WTC11 (cell line): ENCODE results near the gene KLRF2. TPM values are rescaled to one million over a fixed set of nuclear protein-coding genes. Genes with fewer than 3 reads are reported as not detected.

ENCODE experiments used
- ATAC-seq: fragments of 200-7000 bp; cut with Tn5 transposase; 2 replicates; pipeline ENCODE4 v1.10.0; 2021; ENCODE audit warnings: mild to moderate bottlenecking, moderate library complexity
- CTCF ChIA-PET: fragments of 300-600 bp; sonication (Branson Sonifier 250); formaldehyde crosslinking; loops from one replicate; lab custom pipeline; 2021; ENCODE audit warnings: antibody characterized with exemption; lab: Charles Lee
- POLR2A ChIA-PET: fragments of 350-600 bp; sonication (Branson Sonifier 250); formaldehyde crosslinking; loops from one replicate; lab custom pipeline; 2021; ENCODE audit warnings: antibody characterized with exemption; lab: Charles Lee
- DNase-seq: peaks from one replicate; pipeline ENCODE4 v3.0.0; 2021; ENCODE audit warnings: low spot score
- H3K27ac Mint-ChIP-seq: 2 replicates; pipeline ENCODE4 v1.8.0; 2021; ENCODE audit warnings: mixed read lengths
- H3K27me3 Mint-ChIP-seq: 2 replicates; pipeline ENCODE4 v1.8.0; 2021; ENCODE audit warnings: low read depth, mild to moderate bottlenecking, moderate library complexity, mixed read lengths
- H3K36me3 Mint-ChIP-seq: 2 replicates; pipeline ENCODE4 v1.8.0; 2021; ENCODE audit warnings: mixed read lengths
- H3K4me1 Mint-ChIP-seq: 2 replicates; pipeline ENCODE4 v1.8.0; 2022; ENCODE audit warnings: mixed read lengths
- H3K4me3 Mint-ChIP-seq: 2 replicates; pipeline ENCODE4 v1.8.0; 2021; ENCODE audit warnings: mild to moderate bottlenecking, moderate library complexity, mixed read lengths
- H3K9me3 Mint-ChIP-seq: 2 replicates; pipeline ENCODE4 v1.8.0; 2021; ENCODE audit warnings: mixed read lengths
- ESRRA ChIP-seq: sonication (generic); formaldehyde crosslinking; IDR thresholded peaks from 2 replicates; pipeline ENCODE4 v1.8.1; 2022; ENCODE audit warnings: mild to moderate bottlenecking, missing genetic modification reagents, borderline replicate concordance
- FOXJ3 ChIP-seq: sonication (generic); formaldehyde crosslinking; IDR thresholded peaks from 2 replicates; pipeline ENCODE4 v1.9.0; 2021; ENCODE audit warnings: missing genetic modification reagents, mild to moderate bottlenecking, borderline replicate concordance
- GABPB1 ChIP-seq: sonication (generic); formaldehyde crosslinking; IDR thresholded peaks from 2 replicates; pipeline ENCODE4 v1.8.1; 2023; ENCODE audit warnings: mild to moderate bottlenecking, missing genetic modification reagents
- GRHL2 ChIP-seq: fragments of 250-450 bp; sonication (Bioruptor Pico); IDR thresholded peaks from 2 replicates; pipeline ENCODE4 v1.8.0; 2022; ENCODE audit warnings: mild to moderate bottlenecking, moderate library complexity; ENCODE audit not compliant: insufficient replicate concordance, severe bottlenecking
- MXD4 ChIP-seq: fragments of 250-450 bp; sonication (Bioruptor Pico); IDR thresholded peaks from 2 replicates; pipeline ENCODE4 v1.8.0; 2021; ENCODE audit warnings: mild to moderate bottlenecking, moderate library complexity, borderline replicate concordance
- MYBL2 ChIP-seq: sonication (generic); formaldehyde crosslinking; IDR thresholded peaks from 2 replicates; pipeline ENCODE4 v1.8.1; 2023; ENCODE audit warnings: mild to moderate bottlenecking, moderate library complexity, missing genetic modification reagents
- NR3C1 ChIP-seq: sonication (generic); formaldehyde crosslinking; conservative IDR thresholded peaks from 2 replicates; pipeline ENCODE4 v1.8.1; 2023; ENCODE audit warnings: low read depth, mild to moderate bottlenecking, missing genetic modification reagents
- RORB ChIP-seq: fragments of 250-450 bp; sonication (Bioruptor Pico); IDR thresholded peaks from 2 replicates; pipeline ENCODE4 v1.9.0; 2021; ENCODE audit warnings: mild to moderate bottlenecking
- SOX15 ChIP-seq: fragments of 250-450 bp; sonication (Bioruptor Pico); IDR thresholded peaks from 2 replicates; pipeline ENCODE4 v1.9.0; 2021; ENCODE audit warnings: mild to moderate bottlenecking
- SP1 ChIP-seq: sonication (generic); formaldehyde crosslinking; conservative IDR thresholded peaks from 2 replicates; pipeline ENCODE4 v1.8.1; 2022; ENCODE audit warnings: missing genetic modification reagents
- ZNF317 ChIP-seq: sonication (generic); formaldehyde crosslinking; IDR thresholded peaks from 2 replicates; pipeline ENCODE4 v1.8.1; 2023; ENCODE audit warnings: low read depth, mild to moderate bottlenecking, moderate library complexity, missing genetic modification reagents, borderline replicate concordance
- ZNF416 ChIP-seq: fragments of 250-450 bp; sonication (Bioruptor Pico); IDR thresholded peaks from 2 replicates; pipeline ENCODE4 v1.9.0; 2021; ENCODE audit warnings: mild to moderate bottlenecking, inconsistent platforms
- ZNF423 ChIP-seq: fragments of 250-450 bp; sonication (Bioruptor Pico); IDR thresholded peaks from 2 replicates; pipeline ENCODE4 v2.1.2; 2022; ENCODE audit warnings: mild to moderate bottlenecking, moderate library complexity
- ZNF671 ChIP-seq: fragments of 250-450 bp; sonication (Bioruptor Pico); IDR thresholded peaks from 2 replicates; pipeline ENCODE4 v1.8.0; 2021; ENCODE audit warnings: mild to moderate bottlenecking
- total RNA-seq: library from RNA; stranded (reverse); gene quantifications from 3 replicates; pipeline ENCODE4 v1.2.3, GENCODE V29; 2021
- TF ChIP-seq, protein P1 (sequence below): sonication (generic); formaldehyde crosslinking; IDR thresholded peaks from 2 replicates; pipeline ENCODE4 v1.8.1; 2023; ENCODE audit warnings: mild to moderate bottlenecking, missing genetic modification reagents
- TF ChIP-seq, protein P2 (sequence below): fragments of 250-450 bp; sonication (Bioruptor Pico); IDR thresholded peaks from 2 replicates; pipeline ENCODE4 v1.9.0; 2021; ENCODE audit warnings: mild to moderate bottlenecking, borderline replicate concordance
- TF ChIP-seq, protein P3 (sequence below): sonication (generic); formaldehyde crosslinking; IDR thresholded peaks from 2 replicates; pipeline ENCODE4 v1.8.1; 2022; ENCODE audit warnings: low read depth, mild to moderate bottlenecking, moderate library complexity, missing genetic modification reagents, borderline replicate concordance
- TF ChIP-seq, protein P4 (sequence below): sonication (generic); formaldehyde crosslinking; IDR thresholded peaks from 2 replicates; pipeline ENCODE4 v1.8.1; 2022; ENCODE audit warnings: low read depth, missing genetic modification reagents, borderline replicate concordance
- TF ChIP-seq, protein P5 (sequence below): fragments of 200-600 bp; IDR thresholded peaks from 2 replicates; pipeline ENCODE4 v1.8.0; 2022; ENCODE audit warnings: antibody characterized with exemption
- TF ChIP-seq, protein P6 (sequence below): sonication (generic); formaldehyde crosslinking; IDR thresholded peaks from 2 replicates; pipeline ENCODE4 v1.8.1; 2022; ENCODE audit warnings: mild to moderate bottlenecking, moderate library complexity, missing genetic modification reagents

Gene KLRF2
- total RNA-seq, 1 experiment from 2014 or later: not detected

DNA sequence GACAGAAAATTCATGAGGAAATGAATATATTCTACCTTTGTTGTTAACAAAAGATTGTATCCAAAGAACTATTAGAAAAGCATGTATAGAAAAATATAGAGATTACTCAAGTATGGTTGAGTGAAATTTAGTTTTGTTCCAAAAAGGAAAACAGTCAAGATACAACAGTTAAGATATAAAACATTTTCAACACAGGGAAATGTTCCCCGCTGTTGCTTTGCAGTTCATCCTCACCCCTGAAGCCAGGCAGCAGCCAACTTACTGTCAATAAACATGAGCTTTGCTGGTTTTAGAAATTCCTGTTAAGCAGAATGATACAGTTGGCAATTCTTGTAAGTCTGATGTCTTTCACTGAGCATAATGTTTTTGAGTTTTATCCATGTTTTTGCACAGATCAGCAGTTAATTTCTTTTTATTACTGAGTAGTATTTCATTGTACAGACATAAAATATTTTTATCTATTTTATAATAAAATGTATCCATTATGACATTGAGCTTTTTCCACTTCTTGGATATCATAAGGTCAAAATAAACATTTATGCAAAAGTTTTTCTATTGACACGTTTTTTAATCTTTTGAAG is 10.9 kb upstream of the KLRF2 start:
- no peak overlapping the region for H3K27ac Mint-ChIP-seq
- peaks cover 3% of the 10 kb centered on the region for H3K9me3 Mint-ChIP-seq
- POLR2A ChIA-PET: no interaction called here
- CTCF ChIA-PET: no interaction called here
- H3K27me3 Mint-ChIP-seq: no peaks in the 10 kb centered on the region
- H3K36me3 Mint-ChIP-seq: no peaks in the 10 kb centered on the region
- TF ChIP-seq ZNF416: no peak
- TF ChIP-seq RORB: no peak
- TF ChIP-seq MXD4 (CRISPR knock-in tag): no peak
- TF ChIP-seq ZNF423: no peak
- TF ChIP-seq SOX15 (CRISPR knock-in tag): no peak
- ATAC-seq (no peak), DNase-seq (no peak)
- H3K4me1 Mint-ChIP-seq: peaks cover 22% of the 10 kb centered on the region
- no peak overlapping the region for H3K4me3 Mint-ChIP-seq

DNA sequence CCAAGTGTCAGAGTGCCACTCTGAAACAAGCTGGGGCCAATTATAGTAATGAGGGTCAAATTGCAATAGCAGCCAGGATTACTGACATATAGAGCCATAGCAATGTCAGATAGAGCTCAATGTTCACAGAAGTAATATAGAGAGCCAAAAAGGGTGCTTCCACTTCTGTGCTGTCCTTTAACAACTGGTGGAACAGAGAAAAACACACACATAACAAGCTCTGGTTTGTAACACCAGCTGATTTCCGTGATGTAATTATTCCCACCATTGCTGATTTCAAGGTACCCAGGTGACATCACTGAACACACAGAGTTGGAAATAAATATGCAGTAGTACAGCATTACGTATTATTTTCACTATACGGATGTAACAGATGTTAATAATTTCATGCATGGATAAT is 9.1 kb upstream of the KLRF2 start:
- ChIA-PET POLR2A (no interaction called here), CTCF (interaction anchor here (1.2 to 1.6 kb wide), 3 partner anchors 58 to 281 kb away, joined by 3 to 4 read pairs (median 4); no protein-coding TSS in a partner anchor)
- Mint-ChIP-seq H3K4me3 (no peak overlapping the region), H3K36me3 (no peaks in the 10 kb centered on the region), H3K9me3 (peaks cover 6% of the 10 kb centered on the region), H3K27ac (no peak overlapping the region), H3K4me1 (peaks cover 22% of the 10 kb centered on the region), H3K27me3 (no peaks in the 10 kb centered on the region)
- ATAC-seq (no peak), DNase-seq (no peak)
- TF ChIP-seq FOXJ3 (CRISPR knock-in tag) (no peak), ZNF671 (no peak), SP1 (CRISPR knock-in tag) (no peak), GABPB1 (CRISPR knock-in tag) (no peak), ESRRA (CRISPR knock-in tag) (no peak), MYBL2 (CRISPR knock-in tag) (no peak), MXD4 (CRISPR knock-in tag) (no peak), GRHL2 (CRISPR knock-in tag) (no peak), ZNF317 (no peak), NR3C1 (CRISPR knock-in tag) (no peak)
- TF ChIP-seq, protein P1, sequence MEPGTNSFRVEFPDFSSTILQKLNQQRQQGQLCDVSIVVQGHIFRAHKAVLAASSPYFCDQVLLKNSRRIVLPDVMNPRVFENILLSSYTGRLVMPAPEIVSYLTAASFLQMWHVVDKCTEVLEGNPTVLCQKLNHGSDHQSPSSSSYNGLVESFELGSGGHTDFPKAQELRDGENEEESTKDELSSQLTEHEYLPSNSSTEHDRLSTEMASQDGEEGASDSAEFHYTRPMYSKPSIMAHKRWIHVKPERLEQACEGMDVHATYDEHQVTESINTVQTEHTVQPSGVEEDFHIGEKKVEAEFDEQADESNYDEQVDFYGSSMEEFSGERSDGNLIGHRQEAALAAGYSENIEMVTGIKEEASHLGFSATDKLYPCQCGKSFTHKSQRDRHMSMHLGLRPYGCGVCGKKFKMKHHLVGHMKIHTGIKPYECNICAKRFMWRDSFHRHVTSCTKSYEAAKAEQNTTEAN (CRISPR knock-in tag): no peak
- TF ChIP-seq, protein P2, sequence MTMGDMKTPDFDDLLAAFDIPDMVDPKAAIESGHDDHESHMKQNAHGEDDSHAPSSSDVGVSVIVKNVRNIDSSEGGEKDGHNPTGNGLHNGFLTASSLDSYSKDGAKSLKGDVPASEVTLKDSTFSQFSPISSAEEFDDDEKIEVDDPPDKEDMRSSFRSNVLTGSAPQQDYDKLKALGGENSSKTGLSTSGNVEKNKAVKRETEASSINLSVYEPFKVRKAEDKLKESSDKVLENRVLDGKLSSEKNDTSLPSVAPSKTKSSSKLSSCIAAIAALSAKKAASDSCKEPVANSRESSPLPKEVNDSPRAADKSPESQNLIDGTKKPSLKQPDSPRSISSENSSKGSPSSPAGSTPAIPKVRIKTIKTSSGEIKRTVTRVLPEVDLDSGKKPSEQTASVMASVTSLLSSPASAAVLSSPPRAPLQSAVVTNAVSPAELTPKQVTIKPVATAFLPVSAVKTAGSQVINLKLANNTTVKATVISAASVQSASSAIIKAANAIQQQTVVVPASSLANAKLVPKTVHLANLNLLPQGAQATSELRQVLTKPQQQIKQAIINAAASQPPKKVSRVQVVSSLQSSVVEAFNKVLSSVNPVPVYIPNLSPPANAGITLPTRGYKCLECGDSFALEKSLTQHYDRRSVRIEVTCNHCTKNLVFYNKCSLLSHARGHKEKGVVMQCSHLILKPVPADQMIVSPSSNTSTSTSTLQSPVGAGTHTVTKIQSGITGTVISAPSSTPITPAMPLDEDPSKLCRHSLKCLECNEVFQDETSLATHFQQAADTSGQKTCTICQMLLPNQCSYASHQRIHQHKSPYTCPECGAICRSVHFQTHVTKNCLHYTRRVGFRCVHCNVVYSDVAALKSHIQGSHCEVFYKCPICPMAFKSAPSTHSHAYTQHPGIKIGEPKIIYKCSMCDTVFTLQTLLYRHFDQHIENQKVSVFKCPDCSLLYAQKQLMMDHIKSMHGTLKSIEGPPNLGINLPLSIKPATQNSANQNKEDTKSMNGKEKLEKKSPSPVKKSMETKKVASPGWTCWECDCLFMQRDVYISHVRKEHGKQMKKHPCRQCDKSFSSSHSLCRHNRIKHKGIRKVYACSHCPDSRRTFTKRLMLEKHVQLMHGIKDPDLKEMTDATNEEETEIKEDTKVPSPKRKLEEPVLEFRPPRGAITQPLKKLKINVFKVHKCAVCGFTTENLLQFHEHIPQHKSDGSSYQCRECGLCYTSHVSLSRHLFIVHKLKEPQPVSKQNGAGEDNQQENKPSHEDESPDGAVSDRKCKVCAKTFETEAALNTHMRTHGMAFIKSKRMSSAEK (CRISPR knock-in tag): no peak
- TF ChIP-seq, protein P3, sequence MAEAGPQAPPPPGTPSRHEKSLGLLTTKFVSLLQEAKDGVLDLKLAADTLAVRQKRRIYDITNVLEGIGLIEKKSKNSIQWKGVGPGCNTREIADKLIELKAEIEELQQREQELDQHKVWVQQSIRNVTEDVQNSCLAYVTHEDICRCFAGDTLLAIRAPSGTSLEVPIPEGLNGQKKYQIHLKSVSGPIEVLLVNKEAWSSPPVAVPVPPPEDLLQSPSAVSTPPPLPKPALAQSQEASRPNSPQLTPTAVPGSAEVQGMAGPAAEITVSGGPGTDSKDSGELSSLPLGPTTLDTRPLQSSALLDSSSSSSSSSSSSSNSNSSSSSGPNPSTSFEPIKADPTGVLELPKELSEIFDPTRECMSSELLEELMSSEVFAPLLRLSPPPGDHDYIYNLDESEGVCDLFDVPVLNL (CRISPR knock-in tag): no peak
- TF ChIP-seq, protein P4, sequence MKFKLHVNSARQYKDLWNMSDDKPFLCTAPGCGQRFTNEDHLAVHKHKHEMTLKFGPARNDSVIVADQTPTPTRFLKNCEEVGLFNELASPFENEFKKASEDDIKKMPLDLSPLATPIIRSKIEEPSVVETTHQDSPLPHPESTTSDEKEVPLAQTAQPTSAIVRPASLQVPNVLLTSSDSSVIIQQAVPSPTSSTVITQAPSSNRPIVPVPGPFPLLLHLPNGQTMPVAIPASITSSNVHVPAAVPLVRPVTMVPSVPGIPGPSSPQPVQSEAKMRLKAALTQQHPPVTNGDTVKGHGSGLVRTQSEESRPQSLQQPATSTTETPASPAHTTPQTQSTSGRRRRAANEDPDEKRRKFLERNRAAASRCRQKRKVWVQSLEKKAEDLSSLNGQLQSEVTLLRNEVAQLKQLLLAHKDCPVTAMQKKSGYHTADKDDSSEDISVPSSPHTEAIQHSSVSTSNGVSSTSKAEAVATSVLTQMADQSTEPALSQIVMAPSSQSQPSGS (CRISPR knock-in tag): no peak
- TF ChIP-seq, protein P5, sequence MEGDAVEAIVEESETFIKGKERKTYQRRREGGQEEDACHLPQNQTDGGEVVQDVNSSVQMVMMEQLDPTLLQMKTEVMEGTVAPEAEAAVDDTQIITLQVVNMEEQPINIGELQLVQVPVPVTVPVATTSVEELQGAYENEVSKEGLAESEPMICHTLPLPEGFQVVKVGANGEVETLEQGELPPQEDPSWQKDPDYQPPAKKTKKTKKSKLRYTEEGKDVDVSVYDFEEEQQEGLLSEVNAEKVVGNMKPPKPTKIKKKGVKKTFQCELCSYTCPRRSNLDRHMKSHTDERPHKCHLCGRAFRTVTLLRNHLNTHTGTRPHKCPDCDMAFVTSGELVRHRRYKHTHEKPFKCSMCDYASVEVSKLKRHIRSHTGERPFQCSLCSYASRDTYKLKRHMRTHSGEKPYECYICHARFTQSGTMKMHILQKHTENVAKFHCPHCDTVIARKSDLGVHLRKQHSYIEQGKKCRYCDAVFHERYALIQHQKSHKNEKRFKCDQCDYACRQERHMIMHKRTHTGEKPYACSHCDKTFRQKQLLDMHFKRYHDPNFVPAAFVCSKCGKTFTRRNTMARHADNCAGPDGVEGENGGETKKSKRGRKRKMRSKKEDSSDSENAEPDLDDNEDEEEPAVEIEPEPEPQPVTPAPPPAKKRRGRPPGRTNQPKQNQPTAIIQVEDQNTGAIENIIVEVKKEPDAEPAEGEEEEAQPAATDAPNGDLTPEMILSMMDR: no peak
- TF ChIP-seq, protein P6, sequence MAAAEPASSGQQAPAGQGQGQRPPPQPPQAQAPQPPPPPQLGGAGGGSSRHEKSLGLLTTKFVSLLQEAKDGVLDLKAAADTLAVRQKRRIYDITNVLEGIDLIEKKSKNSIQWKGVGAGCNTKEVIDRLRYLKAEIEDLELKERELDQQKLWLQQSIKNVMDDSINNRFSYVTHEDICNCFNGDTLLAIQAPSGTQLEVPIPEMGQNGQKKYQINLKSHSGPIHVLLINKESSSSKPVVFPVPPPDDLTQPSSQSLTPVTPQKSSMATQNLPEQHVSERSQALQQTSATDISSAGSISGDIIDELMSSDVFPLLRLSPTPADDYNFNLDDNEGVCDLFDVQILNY (CRISPR knock-in tag): no peak
